Measurements from ENCODE around the gene GFM2. TPM values are rescaled to one million over a fixed set of nuclear protein-coding genes. Genes with fewer than 3 reads are reported as not detected.

The GFM2 gene
- total RNA-seq, 3 donors from 2014 or later (not counting 1 experiment from before 2014, with no cell fraction given): 11.9 to 27.9 (median 19.1) TPM

GRCh38 chr5:74738406-74738805 lies 28.5 kb downstream of the GFM2 start:
- Mint-ChIP-seq H3K27me3 (ENCODE audit: low read depth in 2 of 2) (no peaks in the 10 kb centered on the region), H3K9me3 (no peaks in the 10 kb centered on the region), H3K4me1 (no peaks in the 10 kb centered on the region), H3K4me3 (no peak overlapping the region), H3K27ac (no peak overlapping the region), H3K36me3 (peaks cover 9% of the 10 kb centered on the region)
- Histone ChIP-seq H3K4me3 (ENCODE audit: low read length) (no peak overlapping the region), H3K4me1 (ENCODE audit: control insufficient read depth, insufficient read depth, low read length) (no peaks in the 10 kb centered on the region), H3K27ac (ENCODE audit: low read length) (no peak overlapping the region), H3K36me3 (ENCODE audit: control insufficient read depth, insufficient read depth, low read length) (peaks cover 63% of the 10 kb centered on the region), H3K9me3 (ENCODE audit: control insufficient read depth, insufficient read depth, low read length) (no peaks in the 10 kb centered on the region), H3K27me3 (ENCODE audit: control insufficient read depth, insufficient read depth, low read length) (no peaks in the 10 kb centered on the region)
- ATAC-seq (no peak), DNase-seq (no peak)
- intact Hi-C loops (cut with micrococcal nuclease): no loop called here
- WGBS (ENCODE audit: insufficient coverage): 98% methylated on average over 4 of the region's 4 CpGs
- TF ChIP-seq CTCF (IDR thresholded peaks at IDR 0.05): no peak

- H3K27ac Mint-ChIP-seq: no peak overlapping the region
- ATAC-seq: no peak
- WGBS (ENCODE audit: insufficient coverage): 98% methylated on average over 5 of the region's 6 CpGs
- peaks cover 13% of the 10 kb centered on the region for H3K36me3 Mint-ChIP-seq
- H3K9me3 Mint-ChIP-seq: no peaks in the 10 kb centered on the region
- TF ChIP-seq CTCF (IDR thresholded peaks at IDR 0.05): no peak
- Histone ChIP-seq H3K27me3 (ENCODE audit: control insufficient read depth, insufficient read depth, low read length) (no peaks in the 10 kb centered on the region), H3K4me1 (ENCODE audit: control insufficient read depth, insufficient read depth, low read length) (no peaks in the 10 kb centered on the region), H3K27ac (ENCODE audit: low read length) (no peak overlapping the region), H3K4me3 (ENCODE audit: low read length) (no peak overlapping the region), H3K9me3 (ENCODE audit: control insufficient read depth, insufficient read depth, low read length) (no peaks in the 10 kb centered on the region), H3K36me3 (ENCODE audit: control insufficient read depth, insufficient read depth, low read length) (peaks cover 66% of the 10 kb centered on the region)
- no peaks in the 10 kb centered on the region for H3K4me1 Mint-ChIP-seq
- intact Hi-C loops (cut with micrococcal nuclease): no loop called here
- no peak for DNase-seq
- H3K4me3 Mint-ChIP-seq: no peak overlapping the region
- H3K27me3 Mint-ChIP-seq (ENCODE audit: low read depth in 2 of 2): no peaks in the 10 kb centered on the region
Observed at GRCh38 chr5:74736759-74737158, 30.2 kb downstream of the GFM2 start.

- peaks cover 71% of the 10 kb centered on the region for H3K36me3 ChIP-seq (ENCODE audit: control insufficient read depth, insufficient read depth, low read length)
- no peak overlapping the region for H3K27ac ChIP-seq (ENCODE audit: low read length)
- Mint-ChIP-seq H3K4me3 (no peak overlapping the region), H3K4me1 (no peaks in the 10 kb centered on the region), H3K36me3 (peaks cover 15% of the 10 kb centered on the region), H3K27ac (peak overlapping the region in 1 of 2 donors; percentile 41), H3K27me3 (ENCODE audit: low read depth in 2 of 2) (no peaks in the 10 kb centered on the region), H3K9me3 (no peaks in the 10 kb centered on the region)
- H3K9me3 ChIP-seq (ENCODE audit: control insufficient read depth, insufficient read depth, low read length): no peaks in the 10 kb centered on the region
- 100% methylated on average over 1 of the region's 1 CpG for WGBS (ENCODE audit: insufficient coverage)
- intact Hi-C loops (cut with micrococcal nuclease): no loop called here
- DNase-seq (no peak), ATAC-seq (no peak)
- H3K4me3 ChIP-seq (ENCODE audit: low read length): no peak overlapping the region
- TF ChIP-seq CTCF (IDR thresholded peaks at IDR 0.05): no peak
- H3K27me3 ChIP-seq (ENCODE audit: control insufficient read depth, insufficient read depth, low read length): no peaks in the 10 kb centered on the region
- no peaks in the 10 kb centered on the region for H3K4me1 ChIP-seq (ENCODE audit: control insufficient read depth, insufficient read depth, low read length)
Observed at GRCh38 chr5:74725331-74725730, 41.6 kb downstream of the GFM2 start.

GRCh38 chr5:74722271-74722670 lies 44.6 kb downstream of the GFM2 start:
- Histone ChIP-seq H3K4me1 (ENCODE audit: control insufficient read depth, insufficient read depth, low read length) (no peaks in the 10 kb centered on the region), H3K27ac (ENCODE audit: low read length) (no peak overlapping the region), H3K9me3 (ENCODE audit: control insufficient read depth, insufficient read depth, low read length) (no peaks in the 10 kb centered on the region), H3K36me3 (ENCODE audit: control insufficient read depth, insufficient read depth, low read length) (peaks cover 80% of the 10 kb centered on the region), H3K27me3 (ENCODE audit: control insufficient read depth, insufficient read depth, low read length) (no peaks in the 10 kb centered on the region), H3K4me3 (ENCODE audit: low read length) (no peak overlapping the region)
- H3K4me3 Mint-ChIP-seq: no peak overlapping the region
- no peak for DNase-seq
- no peaks in the 10 kb centered on the region for H3K4me1 Mint-ChIP-seq
- 79% methylated on average over 1 of the region's 1 CpG for WGBS (ENCODE audit: insufficient coverage)
- H3K27me3 Mint-ChIP-seq (ENCODE audit: low read depth in 2 of 2): no peaks in the 10 kb centered on the region
- H3K9me3 Mint-ChIP-seq: no peaks in the 10 kb centered on the region
- no peak for TF ChIP-seq CTCF (IDR thresholded peaks at IDR 0.05)
- no peak for ATAC-seq
- intact Hi-C loops (cut with micrococcal nuclease): no loop called here
- peak overlapping the region in 1 of 2 donors; percentile 8 for H3K27ac Mint-ChIP-seq
- peaks cover 10% of the 10 kb centered on the region for H3K36me3 Mint-ChIP-seq
